WERI-Rb-1 (cell line): ENCODE results near the gene FBXO10.

Experiments used
- DNase-seq: peaks from one replicate; pipeline ENCODE4 v3.0.0-alpha.2; 2020
- H3K27ac ChIP-seq: fragments of 250-450 bp; sonication (Bioruptor Pico); 2 replicates; pipeline ENCODE4 v1.5.1; 2020; ENCODE audit warnings: mild to moderate bottlenecking, moderate library complexity
- H3K27me3 ChIP-seq: fragments of 250-450 bp; sonication (Bioruptor Pico); 2 replicates; pipeline ENCODE4 v1.5.1; 2021; ENCODE audit warnings: mild to moderate bottlenecking, low read depth, moderate library complexity; ENCODE audit not compliant: insufficient read depth, severe bottlenecking
- H3K36me3 ChIP-seq: fragments of 250-450 bp; sonication (Bioruptor Pico); 2 replicates; pipeline ENCODE4 v1.5.1; 2020; ENCODE audit warnings: mild to moderate bottlenecking, moderate library complexity
- H3K4me3 ChIP-seq: 2 replicates; pipeline ENCODE4 v1.5.1; 2011; ENCODE audit warnings: low read depth, mild to moderate bottlenecking, control low read depth, low read length
- H3K9me3 ChIP-seq: fragments of 250-450 bp; sonication (Bioruptor Pico); 2 replicates; pipeline ENCODE4 v1.5.1; 2021; ENCODE audit warnings: mild to moderate bottlenecking, moderate library complexity; ENCODE audit not compliant: severe bottlenecking
- CTCF ChIP-seq: IDR thresholded peaks from 2 replicates; pipeline ENCODE4 v1.5.1; 2011; ENCODE audit warnings: low read depth, mild to moderate bottlenecking, control low read depth, inconsistent platforms, low read length

The FBXO10 gene

GRCh38 chr9:37622462-37622861 is 46.3 kb upstream of the FBXO10 start:
- H3K4me3 ChIP-seq, result no peak overlapping the region
- no peaks in the 10 kb centered on the region for H3K9me3 ChIP-seq
- H3K36me3 ChIP-seq, result no peaks in the 10 kb centered on the region
- DNase-seq, result no peak
- no peak overlapping the region for H3K27ac ChIP-seq
- no peak for TF ChIP-seq CTCF
- no peaks in the 10 kb centered on the region for H3K27me3 ChIP-seq

DNA sequence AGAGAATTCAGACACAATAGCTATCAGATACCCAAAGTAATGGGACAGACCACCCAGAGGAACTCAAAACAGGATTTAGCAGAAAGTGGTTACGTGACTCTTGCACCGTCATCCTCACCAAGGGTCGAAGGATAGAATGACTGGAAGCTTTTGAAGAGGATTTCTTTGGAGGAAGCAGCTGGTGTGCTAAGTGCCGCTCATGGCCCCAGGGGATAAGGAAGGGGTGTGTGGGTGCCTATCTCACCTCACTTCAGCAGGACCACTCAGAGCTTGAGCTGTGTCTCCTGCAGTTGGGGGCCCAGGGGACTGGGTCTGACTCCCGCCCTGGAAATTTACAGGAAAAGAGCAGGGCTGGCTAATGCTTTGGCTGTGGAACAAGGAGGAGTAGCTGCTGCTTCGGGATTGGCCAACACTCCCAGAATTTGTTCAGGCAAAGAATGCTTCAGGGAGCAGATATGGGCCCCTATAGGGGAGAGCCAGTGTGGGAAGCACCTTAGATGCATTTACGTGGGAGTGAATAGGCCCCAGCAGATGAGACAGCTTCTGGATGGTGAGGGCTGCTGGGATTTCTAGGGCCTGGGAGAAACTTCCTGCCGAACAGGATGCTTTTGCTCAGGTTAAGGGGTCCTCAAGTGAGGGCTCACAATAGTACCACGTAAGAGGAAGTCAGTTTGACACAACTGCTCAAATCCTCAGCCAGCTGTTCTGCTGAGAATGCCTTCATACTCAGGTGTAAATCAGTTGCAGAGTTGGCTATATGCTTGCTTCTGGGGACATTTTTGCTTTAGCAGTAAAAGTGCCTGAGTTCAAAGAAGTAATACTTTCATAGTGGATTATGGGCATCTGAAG is 45.3 kb upstream of the FBXO10 start:
- H3K27ac ChIP-seq, result peak overlapping the region; percentile 25
- H3K4me3 ChIP-seq, result no peak overlapping the region
- DNase-seq, result peak; percentile 26
- H3K36me3 ChIP-seq, result no peaks in the 10 kb centered on the region
- no peak for TF ChIP-seq CTCF
- no peaks in the 10 kb centered on the region for H3K27me3 ChIP-seq
- no peaks in the 10 kb centered on the region for H3K9me3 ChIP-seq

DNA sequence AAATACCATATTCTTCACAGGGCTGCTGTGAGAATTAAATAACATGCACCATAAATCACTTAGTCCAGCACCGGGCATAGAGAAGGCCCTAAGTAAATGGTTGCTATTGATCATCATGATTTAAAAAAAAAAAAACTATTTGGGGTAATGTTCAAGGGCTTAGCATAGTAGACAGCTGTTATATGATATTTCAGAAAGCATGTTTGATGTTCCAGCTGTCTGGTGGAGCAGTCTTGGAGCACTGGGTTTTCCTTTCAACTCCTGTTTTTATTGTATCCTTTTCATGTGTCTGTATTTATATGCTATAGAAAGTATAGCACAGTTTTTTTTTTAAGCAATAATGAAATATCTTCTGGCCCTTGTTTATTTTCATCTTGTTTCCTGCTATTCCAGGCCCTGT is 44.2 kb upstream of the FBXO10 start:
- Histone ChIP-seq H3K27ac (no peak overlapping the region), H3K27me3 (no peaks in the 10 kb centered on the region), H3K36me3 (no peaks in the 10 kb centered on the region), H3K4me3 (no peak overlapping the region), H3K9me3 (no peaks in the 10 kb centered on the region)
- DNase-seq, result no peak
- no peak for TF ChIP-seq CTCF

DNA sequence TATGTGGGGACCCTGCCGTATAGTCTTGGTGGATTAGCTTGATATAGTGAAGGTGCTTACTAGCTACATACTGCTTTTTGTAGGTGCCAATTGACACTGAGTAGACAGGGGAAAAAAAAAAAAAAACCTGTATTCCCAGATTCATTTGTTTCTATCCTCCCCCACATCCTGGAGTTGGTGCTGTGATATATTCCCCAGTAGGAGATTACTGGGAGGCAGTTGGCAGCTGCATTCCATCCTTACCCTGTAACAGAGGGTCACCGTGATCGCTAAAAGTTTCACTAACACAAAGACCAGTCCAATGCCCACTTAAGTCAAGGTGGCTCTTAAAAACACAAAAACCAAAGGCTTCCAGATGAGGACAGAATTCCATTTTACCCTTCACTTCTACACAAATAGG is 43.6 kb upstream of the FBXO10 start:
- Histone ChIP-seq H3K4me3 (no peak overlapping the region), H3K36me3 (no peaks in the 10 kb centered on the region), H3K27ac (no peak overlapping the region), H3K27me3 (no peaks in the 10 kb centered on the region), H3K9me3 (no peaks in the 10 kb centered on the region)
- no peak for DNase-seq
- TF ChIP-seq CTCF, result no peak

GRCh38 chr9:37618817-37619216 is 42.6 kb upstream of the FBXO10 start:
- peak; percentile 60 for DNase-seq
- H3K36me3 ChIP-seq, result no peaks in the 10 kb centered on the region
- no peak overlapping the region for H3K27ac ChIP-seq
- no peak overlapping the region for H3K4me3 ChIP-seq
- TF ChIP-seq CTCF, result no peak
- no peaks in the 10 kb centered on the region for H3K27me3 ChIP-seq
- H3K9me3 ChIP-seq, result no peaks in the 10 kb centered on the region

GRCh38 chr9:37617832-37618231 is 41.7 kb upstream of the FBXO10 start:
- no peak overlapping the region for H3K4me3 ChIP-seq
- DNase-seq, result no peak
- H3K27ac ChIP-seq, result no peak overlapping the region
- H3K36me3 ChIP-seq, result no peaks in the 10 kb centered on the region
- TF ChIP-seq CTCF, result no peak
- no peaks in the 10 kb centered on the region for H3K9me3 ChIP-seq
- no peaks in the 10 kb centered on the region for H3K27me3 ChIP-seq
